ENCODE results near the gene RASSF4.
A peak's percentile ranks its signal among the peaks of the same experiment; 100 is the strongest.

Gene RASSF4

GRCh38 chr10:44931621-44932516 lies 27.7 kb upstream of the RASSF4 start:
- Histone ChIP-seq H2BK120ac (ENCODE audit: low read depth, low read length) (no peak overlapping the region), H3K4me2 (ENCODE audit: low read length, poor library complexity, severe bottlenecking) (no peak overlapping the region), H3K9ac (ENCODE audit: low read length) (no peak overlapping the region), H4K91ac (ENCODE audit: low read length) (peak overlapping the region; percentile 75), H3K14ac (ENCODE audit: low read length in 2 of 2) (peak overlapping the region in 1 of 2 experiments; percentile 48), H3K36me3 (ENCODE audit: control insufficient read depth in 1 of 2, insufficient read depth in 2 of 2, low read depth in 1 of 2, low read length in 2 of 2) (no peaks in the 10 kb centered on the region), H2BK12ac (ENCODE audit: low read length in 2 of 2) (peak overlapping the region; percentile 69 to 92), H3K23ac (ENCODE audit: low read length in 2 of 2) (no peak overlapping the region), H3K4ac (ENCODE audit: low read depth in 1 of 2, low read length in 2 of 2) (no peak overlapping the region), H3K4me3 (ENCODE audit: insufficient read depth in 1 of 2, low read depth in 1 of 2, low read length in 2 of 2) (no peak overlapping the region), H3K9me3 (ENCODE audit: control insufficient read depth, low read length) (no peaks in the 10 kb centered on the region), H4K8ac (ENCODE audit: low read length) (peak overlapping the region; percentile 66), H3K27me3 (ENCODE audit: control insufficient read depth in 1 of 2, insufficient read depth in 1 of 2, low read length in 2 of 2) (peaks cover 6 to 19% of the 10 kb centered on the region in 2 experiments), H2AFZ (ENCODE audit: low read depth, low read length) (no peak overlapping the region), H3K18ac (ENCODE audit: low read depth in 1 of 2, low read length in 2 of 2) (peak overlapping the region; percentile 25 to 54), H3K79me1 (replicated peaks; ENCODE audit: low read length, poor library complexity, severe bottlenecking) (no peaks in the 10 kb centered on the region), H2BK15ac (ENCODE audit: low read depth, poor library complexity, severe bottlenecking) (peak overlapping the region; percentile 45), H3K4me1 (ENCODE audit: control insufficient read depth, insufficient read depth, low read depth, low read length) (peaks cover 37% of the 10 kb centered on the region), H3K27ac (ENCODE audit: low read length, poor library complexity, severe bottlenecking) (no peak overlapping the region), H2BK5ac (ENCODE audit: low read depth, low read length, poor library complexity, severe bottlenecking) (no peak overlapping the region), H2AK5ac (ENCODE audit: low read length, severe bottlenecking) (peak overlapping the region; percentile 58)
- DNase-seq: no peak
- WGBS: 87% methylated on average over 9 of the region's 10 CpGs

GRCh38 chr10:44932517-44933450 lies 26.8 kb upstream of the RASSF4 start:
- Histone ChIP-seq H2BK5ac (ENCODE audit: low read depth, low read length, poor library complexity, severe bottlenecking) (no peak overlapping the region), H2BK12ac (ENCODE audit: low read length in 2 of 2) (peak overlapping the region; percentile 69 to 92), H3K79me1 (replicated peaks; ENCODE audit: low read length, poor library complexity, severe bottlenecking) (no peaks in the 10 kb centered on the region), H3K4ac (ENCODE audit: low read depth in 1 of 2, low read length in 2 of 2) (no peak overlapping the region), H3K4me3 (ENCODE audit: insufficient read depth in 1 of 2, low read depth in 1 of 2, low read length in 2 of 2) (no peak overlapping the region), H3K9ac (ENCODE audit: low read length) (no peak overlapping the region), H2AK5ac (ENCODE audit: low read length, severe bottlenecking) (peak overlapping the region; percentile 91), H2BK120ac (ENCODE audit: low read depth, low read length) (no peak overlapping the region), H3K4me2 (ENCODE audit: low read length, poor library complexity, severe bottlenecking) (no peak overlapping the region), H4K8ac (ENCODE audit: low read length) (peak overlapping the region; percentile 66), H3K23ac (ENCODE audit: low read length in 2 of 2) (no peak overlapping the region), H2BK15ac (ENCODE audit: low read depth, poor library complexity, severe bottlenecking) (peak overlapping the region; percentile 38), H2AFZ (ENCODE audit: low read depth, low read length) (no peak overlapping the region), H3K36me3 (ENCODE audit: control insufficient read depth in 1 of 2, insufficient read depth in 2 of 2, low read depth in 1 of 2, low read length in 2 of 2) (no peaks in the 10 kb centered on the region), H3K18ac (ENCODE audit: low read depth in 1 of 2, low read length in 2 of 2) (peak overlapping the region; percentile 25 to 58), H4K91ac (ENCODE audit: low read length) (peak overlapping the region; percentile 67), H3K9me3 (ENCODE audit: control insufficient read depth, low read length) (no peaks in the 10 kb centered on the region), H3K27me3 (ENCODE audit: control insufficient read depth in 1 of 2, insufficient read depth in 1 of 2, low read length in 2 of 2) (peaks cover 6 to 12% of the 10 kb centered on the region in 2 experiments), H3K27ac (ENCODE audit: low read length, poor library complexity, severe bottlenecking) (no peak overlapping the region), H3K14ac (ENCODE audit: low read length in 2 of 2) (peak overlapping the region in 1 of 2 experiments; percentile 14), H3K4me1 (ENCODE audit: control insufficient read depth, insufficient read depth, low read depth, low read length) (peaks cover 37% of the 10 kb centered on the region)
- WGBS: 46% methylated on average over 10 of the region's 10 CpGs
- DNase-seq: peak; percentile 77

- WGBS: 78% methylated on average over 9 of the region's 9 CpGs
- Histone ChIP-seq H3K9me3 (ENCODE audit: control insufficient read depth, low read length) (no peaks in the 10 kb centered on the region), H3K27ac (ENCODE audit: low read length, poor library complexity, severe bottlenecking) (no peak overlapping the region), H3K36me3 (ENCODE audit: control insufficient read depth in 1 of 2, insufficient read depth in 2 of 2, low read depth in 1 of 2, low read length in 2 of 2) (no peaks in the 10 kb centered on the region), H2BK5ac (ENCODE audit: low read depth, low read length, poor library complexity, severe bottlenecking) (no peak overlapping the region), H3K79me1 (replicated peaks; ENCODE audit: low read length, poor library complexity, severe bottlenecking) (no peaks in the 10 kb centered on the region), H2AFZ (ENCODE audit: low read depth, low read length) (no peak overlapping the region), H3K4me3 (ENCODE audit: insufficient read depth in 1 of 2, low read depth in 1 of 2, low read length in 2 of 2) (no peak overlapping the region), H4K8ac (ENCODE audit: low read length) (peak overlapping the region; percentile 29), H2BK15ac (ENCODE audit: low read depth, poor library complexity, severe bottlenecking) (no peak overlapping the region), H2BK120ac (ENCODE audit: low read depth, low read length) (no peak overlapping the region), H3K14ac (ENCODE audit: low read length in 2 of 2) (peak overlapping the region in 1 of 2 experiments; percentile 35), H3K4me2 (ENCODE audit: low read length, poor library complexity, severe bottlenecking) (no peak overlapping the region), H3K4me1 (ENCODE audit: control insufficient read depth, insufficient read depth, low read depth, low read length) (peaks cover 37% of the 10 kb centered on the region), H3K4ac (ENCODE audit: low read depth in 1 of 2, low read length in 2 of 2) (peak overlapping the region in 1 of 2 experiments; percentile 17), H2AK5ac (ENCODE audit: low read length, severe bottlenecking) (peak overlapping the region; percentile 91), H2BK12ac (ENCODE audit: low read length in 2 of 2) (peak overlapping the region; percentile 1 to 71), H3K18ac (ENCODE audit: low read depth in 1 of 2, low read length in 2 of 2) (peak overlapping the region in 1 of 2 experiments; percentile 54), H3K23ac (ENCODE audit: low read length in 2 of 2) (no peak overlapping the region), H3K9ac (ENCODE audit: low read length) (no peak overlapping the region), H4K91ac (ENCODE audit: low read length) (peak overlapping the region; percentile 71), H3K27me3 (ENCODE audit: control insufficient read depth in 1 of 2, insufficient read depth in 1 of 2, low read length in 2 of 2) (peaks cover 6 to 10% of the 10 kb centered on the region in 2 experiments)
- no peak for DNase-seq
These were observed 25.9 kb upstream of the RASSF4 start for GRCh38 chr10:44933451-44934321.

Data from mesenchymal stem cell (in vitro differentiated cells and primary cell).